NCI-H446 (cell line): ENCODE results near the gene ITPK1.

ENCODE experiments used
- DNase-seq, 2 experiments: peaks; one replicate each; lab custom pipeline; 2025; lab: John Stamatoyannopoulos, UW

The ITPK1 gene

GRCh38 chr14:92924247-92924646, 191.5 kb downstream of the ITPK1 start:
- DNase-seq: peak in 1 of 2 experiments; percentile 37

DNA sequence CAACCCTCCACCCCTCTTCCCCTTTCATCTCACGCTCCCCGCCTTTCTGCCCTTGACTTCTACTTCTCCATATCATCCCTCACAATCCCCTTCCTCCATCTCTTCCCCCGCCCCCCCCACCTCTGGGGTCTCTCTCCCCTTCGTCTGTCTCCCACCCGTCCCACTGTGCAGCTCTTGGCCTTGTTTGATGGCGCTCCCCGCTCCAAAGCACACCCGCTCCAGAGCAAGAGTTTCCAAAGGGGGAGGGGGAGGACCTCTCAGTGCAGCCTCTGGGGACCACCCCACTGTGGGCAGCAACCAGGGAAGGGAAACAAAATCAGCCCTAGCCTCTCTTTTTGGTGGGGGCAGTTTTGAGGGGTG, 192.0 kb downstream of the ITPK1 start:
- no peak for DNase-seq

DNA sequence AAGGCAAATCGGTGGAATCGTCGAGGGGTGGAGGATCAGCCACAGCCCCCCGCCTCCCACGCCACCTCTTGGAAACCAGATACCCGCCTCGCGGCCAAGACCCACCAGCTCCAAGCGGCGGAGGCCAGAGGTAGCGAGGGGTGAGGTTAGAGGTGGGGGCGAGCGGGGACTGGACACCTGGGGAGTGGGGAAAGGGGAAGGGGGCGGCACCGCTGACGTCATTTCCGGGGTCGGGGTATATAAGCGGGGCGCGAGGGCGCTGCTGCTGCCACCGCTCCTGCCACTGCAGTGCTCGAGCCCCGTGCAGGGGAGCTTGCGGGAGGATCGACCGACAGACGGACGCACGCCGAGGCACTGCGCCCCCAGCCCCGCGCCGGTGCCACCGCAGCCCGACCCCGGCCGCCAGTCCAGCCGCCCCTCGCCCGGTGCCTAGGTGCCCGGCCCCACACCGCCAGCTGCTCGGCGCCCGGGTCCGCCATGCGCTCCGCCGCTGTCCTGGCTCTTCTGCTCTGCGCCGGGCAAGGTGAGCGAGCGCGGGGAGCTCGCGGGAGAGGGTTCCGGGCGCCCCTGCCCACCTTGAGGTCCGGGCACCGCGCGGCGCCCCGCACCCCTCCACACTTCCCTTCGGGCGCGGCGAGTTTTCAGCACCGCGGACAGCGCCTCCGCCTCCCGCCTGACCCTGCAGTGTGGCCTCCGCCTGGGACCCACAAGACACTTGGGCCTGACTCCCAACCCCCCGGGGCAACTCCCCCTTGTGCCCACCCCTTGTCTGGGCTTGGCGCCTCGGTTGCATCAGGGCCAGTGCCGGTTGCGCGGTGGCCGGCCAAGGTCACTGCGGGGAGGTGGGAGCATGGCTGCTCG, 192.6 kb downstream of the ITPK1 start, which contains the start of gene CHGA:
Gene CHGA (plus strand): TSS at position 268 of the 861 bp plus-strand sequence. CDS start 210 bp downstream, at position 478.
- DNase-seq: peak; percentile 41 to 85

GRCh38 chr14:92922155-92922735, 193.5 kb downstream of the ITPK1 start:
- DNase-seq: no peak

- DNase-seq: no peak
Observed at GRCh38 chr14:92920001-92920400, 195.7 kb downstream of the ITPK1 start.

- no peak for DNase-seq
Observed at GRCh38 chr14:92917956-92918355, 197.8 kb downstream of the ITPK1 start.

- no peak for DNase-seq
Observed at GRCh38 chr14:92917041-92917940, 198.4 kb downstream of the ITPK1 start.

DNA sequence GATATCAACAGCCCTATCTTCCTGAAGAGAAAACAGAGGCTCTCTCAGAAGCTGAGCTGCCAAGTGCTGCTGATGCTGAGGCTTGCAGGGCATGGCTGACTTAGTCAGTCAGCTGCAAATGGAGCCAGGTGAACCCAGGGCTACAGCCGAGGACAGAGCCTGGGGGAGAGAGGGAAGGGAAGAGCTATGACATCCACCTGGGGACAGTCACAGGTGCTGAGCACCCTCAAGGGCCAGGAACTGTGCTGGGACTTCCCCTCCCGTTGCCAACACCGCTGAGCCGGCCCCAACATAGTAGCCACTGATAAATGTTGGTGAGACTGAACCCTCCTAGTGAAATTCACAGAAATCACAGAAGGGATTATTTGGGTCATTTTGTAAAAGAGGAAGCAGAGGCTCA, 199.5 kb downstream of the ITPK1 start:
- no peak for DNase-seq

- DNase-seq: no peak
Observed at GRCh38 chr14:92914087-92914656, 201.6 kb downstream of the ITPK1 start.

DNA sequence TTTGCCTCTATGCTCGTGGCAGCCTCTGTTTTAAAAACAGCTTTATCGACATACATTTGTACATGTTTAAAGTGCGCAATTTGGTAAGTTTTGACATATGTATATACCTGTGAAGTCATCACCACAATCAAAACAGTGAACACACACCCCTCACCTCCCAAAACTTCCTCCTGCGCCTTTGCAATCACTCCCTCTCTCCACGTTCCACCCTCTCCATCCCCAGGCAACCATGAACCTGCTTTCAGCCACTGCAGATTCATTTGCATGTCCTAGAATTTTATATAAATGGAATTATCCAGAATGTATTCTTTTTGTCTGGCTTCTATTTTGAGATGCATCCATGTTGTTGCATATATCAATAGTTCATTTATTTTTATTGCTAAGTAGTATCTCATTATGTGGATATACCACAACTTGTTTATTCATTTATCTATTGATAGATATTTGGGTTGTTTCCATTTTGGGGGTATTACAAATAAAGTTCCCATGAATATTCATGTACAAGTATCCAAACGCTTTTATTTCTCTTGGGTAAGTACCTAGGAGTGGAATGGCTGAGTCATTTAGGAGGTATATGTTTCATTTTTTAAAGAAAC, 208.3 kb downstream of the ITPK1 start:
- DNase-seq: no peak

DNA sequence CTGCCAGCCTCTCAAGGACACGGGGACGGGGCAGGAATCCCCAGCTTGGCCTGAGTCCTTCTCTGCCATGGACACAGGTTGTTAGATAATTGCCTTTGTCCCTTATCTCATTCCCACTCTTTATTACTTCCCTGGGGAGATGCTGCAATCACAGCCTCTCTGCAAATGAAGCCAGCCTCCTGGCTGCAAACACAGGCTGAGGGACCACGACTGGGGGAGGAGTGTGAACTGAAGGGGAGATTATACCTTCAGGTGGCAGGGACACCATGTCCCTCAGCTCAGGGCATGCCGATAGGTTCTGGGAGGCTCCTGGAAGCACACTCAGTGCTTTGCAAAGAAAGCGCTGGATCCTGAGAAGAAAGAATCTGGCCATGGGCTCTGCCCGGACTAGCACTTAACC, 208.9 kb downstream of the ITPK1 start:
- DNase-seq: no peak

DNA sequence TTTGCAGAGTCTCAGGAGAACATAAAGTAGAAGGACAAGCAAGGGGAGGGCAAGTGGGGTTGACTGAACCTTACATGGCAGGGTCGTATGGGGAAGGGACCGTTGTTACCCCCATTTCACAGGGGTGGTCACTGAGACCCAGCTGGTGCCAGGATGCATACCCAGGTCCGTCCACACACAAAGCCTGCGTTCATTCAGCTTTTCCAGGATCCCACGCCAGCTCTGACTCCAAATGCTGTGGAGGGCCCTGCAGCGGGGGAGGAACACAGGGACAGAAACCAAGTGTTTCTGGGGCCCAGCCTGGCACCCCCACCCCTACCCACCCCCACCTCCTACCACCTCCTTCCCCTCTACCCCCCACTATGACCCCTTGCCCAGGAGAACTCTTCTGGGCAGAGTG, 209.3 kb downstream of the ITPK1 start:
- DNase-seq: no peak

DNA sequence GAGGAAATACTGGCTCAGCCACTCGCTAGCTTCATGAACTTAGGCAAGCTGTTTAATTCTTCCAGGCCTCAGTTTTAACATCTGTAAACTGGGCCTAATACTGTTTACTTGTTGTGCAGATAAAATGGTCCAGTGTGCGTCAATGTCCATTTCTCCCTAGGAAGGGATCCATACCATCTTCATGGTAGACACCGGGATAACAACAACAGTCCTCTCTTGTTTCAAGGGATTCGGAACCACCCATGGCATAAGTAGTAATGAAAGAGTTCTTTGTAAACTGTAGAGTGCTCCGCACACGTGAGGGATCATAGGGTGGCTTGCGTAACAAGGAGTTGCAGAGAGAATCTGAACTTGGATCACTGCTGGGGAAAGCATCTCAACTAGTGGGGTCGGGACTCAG, 210.1 kb downstream of the ITPK1 start:
- DNase-seq: no peak

DNA sequence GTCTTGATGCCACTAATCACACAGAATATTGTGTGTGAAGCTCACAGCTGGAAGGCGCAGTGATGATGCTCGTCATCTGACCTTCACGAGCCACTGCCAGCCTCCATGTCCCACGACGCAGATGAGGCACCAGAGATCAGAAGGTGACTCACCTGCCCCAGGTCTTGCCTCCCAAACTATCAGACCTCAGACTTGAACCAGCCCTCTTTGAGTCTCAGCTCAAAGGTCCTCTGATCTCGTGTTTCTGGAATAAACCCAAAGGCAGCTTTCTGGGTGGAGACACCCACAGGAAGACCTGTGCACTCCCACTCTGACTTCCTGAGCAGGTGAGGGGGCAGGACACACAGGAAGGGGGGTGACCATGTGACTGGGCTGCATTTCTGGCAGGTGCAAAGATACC, 212.4 kb downstream of the ITPK1 start:
- no peak for DNase-seq

DNA sequence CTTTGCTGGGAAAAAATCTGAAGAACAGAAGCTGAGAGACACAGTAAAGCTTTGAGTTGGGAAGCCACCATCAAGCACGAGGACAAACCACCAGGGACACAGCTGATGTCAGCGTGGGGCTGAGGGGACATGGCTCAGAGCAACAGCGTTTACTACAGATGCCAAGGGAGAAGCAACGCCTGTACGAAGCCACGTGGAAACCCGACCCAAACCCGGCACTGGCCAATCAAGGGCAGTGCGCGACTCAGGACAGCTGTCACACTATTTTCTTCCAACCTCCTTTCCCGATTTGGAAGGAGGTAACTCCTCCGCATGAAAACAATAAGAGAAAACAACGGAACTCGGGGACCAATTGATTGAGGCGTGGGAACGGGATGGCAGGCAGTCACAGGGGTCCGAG, 213.0 kb downstream of the ITPK1 start:
- DNase-seq: peak in 1 of 2 experiments; percentile 34

- DNase-seq: no peak
Observed at GRCh38 chr14:92902191-92902590, 213.5 kb downstream of the ITPK1 start.

- no peak for DNase-seq
Observed at GRCh38 chr14:92900660-92901059, 215.1 kb downstream of the ITPK1 start.

- no peak for DNase-seq
Observed at GRCh38 chr14:92898566-92899131, 217.1 kb downstream of the ITPK1 start.

- no peak for DNase-seq
Observed at GRCh38 chr14:92897922-92898565, 217.7 kb downstream of the ITPK1 start.

DNA sequence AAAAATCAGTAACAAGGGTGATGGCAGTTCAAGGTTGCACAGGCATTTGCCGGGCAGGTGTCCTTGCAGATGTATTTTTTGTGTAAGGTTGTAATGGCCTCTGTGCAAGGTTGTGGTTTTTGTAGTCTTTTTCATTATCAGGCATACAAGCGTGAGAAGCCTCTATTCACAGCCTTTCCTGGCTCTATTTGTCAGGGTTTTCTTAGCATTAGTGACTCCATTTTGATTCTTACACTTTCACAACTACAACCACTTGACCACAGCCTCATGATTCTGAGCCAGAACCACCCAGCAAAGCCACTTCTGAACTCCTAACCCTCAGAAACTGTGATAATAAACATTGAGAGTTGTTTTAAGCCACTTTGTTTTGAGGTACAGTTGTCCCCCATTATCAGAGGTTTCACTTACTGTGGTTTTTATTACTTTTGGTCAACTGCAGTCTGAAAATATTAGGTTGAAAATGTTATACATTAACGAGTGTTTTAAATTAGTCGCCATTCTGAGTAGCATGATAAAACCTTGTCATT, 220.3 kb downstream of the ITPK1 start:
- no peak for DNase-seq

DNA sequence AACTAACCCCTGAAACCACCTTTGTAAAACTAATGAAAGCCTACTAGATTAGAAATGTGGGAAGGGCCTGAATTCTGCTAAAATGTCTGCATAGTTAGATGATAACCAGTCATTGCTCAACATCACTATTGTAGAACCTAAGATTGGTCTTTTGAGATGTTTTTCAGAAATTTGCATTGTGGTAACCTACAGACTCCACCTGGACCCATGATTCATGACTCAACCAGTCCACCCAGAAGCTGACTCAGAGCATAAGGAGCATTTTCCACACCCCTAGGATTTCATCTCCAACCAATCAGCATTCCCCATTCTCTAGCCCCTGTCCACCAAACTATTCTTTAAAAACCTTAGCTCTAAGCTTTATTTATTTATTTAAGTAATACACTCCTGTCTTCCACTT, 223.1 kb downstream of the ITPK1 start:
- DNase-seq: no peak
